Measurements from ENCODE around the gene C10orf71.

Gene C10orf71

GRCh38 chr10:49298983-49299815 is at the start of gene C10orf71:
Gene C10orf71, plus strand, starts transcription at chr10:49299170. Its CDS starts 23,376 bp downstream, at chr10:49322546.
- DNase-seq = no peak

GRCh38 chr10:49252313-49253034 is 46.5 kb upstream of the C10orf71 start:
- DNase-seq = no peak

GRCh38 chr10:49253340-49253906 is 45.5 kb upstream of the C10orf71 start:
- DNase-seq = no peak

GRCh38 chr10:49254150-49254549 is 44.8 kb upstream of the C10orf71 start:
- DNase-seq = no peak

- DNase-seq = no peak
Measured at GRCh38 chr10:49254556-49255318, 44.2 kb upstream of the C10orf71 start.

GRCh38 chr10:49255883-49256282 is 43.1 kb upstream of the C10orf71 start:
- DNase-seq = no peak

GRCh38 chr10:49257154-49257553 is 41.8 kb upstream of the C10orf71 start:
- DNase-seq = no peak

- DNase-seq = no peak
Measured at GRCh38 chr10:49257626-49258349, 41.2 kb upstream of the C10orf71 start.

- DNase-seq = no peak
Measured at GRCh38 chr10:49258350-49258683, 40.7 kb upstream of the C10orf71 start.

- no peak for DNase-seq
Measured at GRCh38 chr10:49260644-49261296, 38.2 kb upstream of the C10orf71 start.

- DNase-seq = no peak
Measured at GRCh38 chr10:49263591-49263990, 35.4 kb upstream of the C10orf71 start.

GRCh38 chr10:49264177-49264677 is 34.7 kb upstream of the C10orf71 start:
- DNase-seq = no peak

GRCh38 chr10:49265885-49266284 is 33.1 kb upstream of the C10orf71 start:
- DNase-seq = no peak

- DNase-seq = no peak
Measured at GRCh38 chr10:49268185-49268584, 30.8 kb upstream of the C10orf71 start.

GRCh38 chr10:49269523-49269922 is 29.4 kb upstream of the C10orf71 start:
- no peak for DNase-seq

- DNase-seq = no peak
Measured at GRCh38 chr10:49270565-49270964, 28.4 kb upstream of the C10orf71 start.

- DNase-seq = no peak
Measured at GRCh38 chr10:49271346-49271745, 27.6 kb upstream of the C10orf71 start.

GRCh38 chr10:49272251-49273081 is 26.5 kb upstream of the C10orf71 start:
- DNase-seq = no peak

- DNase-seq = no peak
Measured at GRCh38 chr10:49273082-49273465, 25.9 kb upstream of the C10orf71 start.

- no peak for DNase-seq
Measured at GRCh38 chr10:49273626-49274025, 25.3 kb upstream of the C10orf71 start.

GRCh38 chr10:49274886-49275285 is 24.1 kb upstream of the C10orf71 start:
- no peak for DNase-seq
